ENCODE measurements around the gene FUT2.
"Not testable (repeated sequence)": the region's sequence is repeated elsewhere in the genome, so short reads cannot be mapped to it uniquely, and the experiment has no call there.

FUT2 gene

DNA sequence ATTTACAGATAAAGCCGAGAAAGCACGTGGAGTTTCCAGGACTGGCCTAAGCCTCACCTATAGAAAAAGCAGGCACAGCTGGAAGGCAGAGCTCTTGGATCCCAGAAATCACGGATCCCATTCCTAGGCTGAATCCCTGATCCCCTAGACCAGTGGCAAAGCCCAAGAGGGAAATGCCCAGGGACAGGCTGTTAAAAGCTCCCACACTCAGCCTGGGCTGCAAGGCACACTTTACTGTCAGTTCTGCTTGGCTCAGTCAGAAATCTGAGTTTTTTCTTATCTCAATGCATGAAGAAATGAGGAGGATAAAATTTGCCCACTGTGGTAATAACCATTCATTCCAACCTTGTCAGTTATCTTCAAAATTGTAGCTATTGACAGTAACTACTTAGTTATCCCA is 8.0 kb upstream of the FUT2 start:
- H3K4me3 ChIP-seq (ENCODE audit: low read depth, low read length), result no peak overlapping the region
- TF ChIP-seq, protein P1, sequence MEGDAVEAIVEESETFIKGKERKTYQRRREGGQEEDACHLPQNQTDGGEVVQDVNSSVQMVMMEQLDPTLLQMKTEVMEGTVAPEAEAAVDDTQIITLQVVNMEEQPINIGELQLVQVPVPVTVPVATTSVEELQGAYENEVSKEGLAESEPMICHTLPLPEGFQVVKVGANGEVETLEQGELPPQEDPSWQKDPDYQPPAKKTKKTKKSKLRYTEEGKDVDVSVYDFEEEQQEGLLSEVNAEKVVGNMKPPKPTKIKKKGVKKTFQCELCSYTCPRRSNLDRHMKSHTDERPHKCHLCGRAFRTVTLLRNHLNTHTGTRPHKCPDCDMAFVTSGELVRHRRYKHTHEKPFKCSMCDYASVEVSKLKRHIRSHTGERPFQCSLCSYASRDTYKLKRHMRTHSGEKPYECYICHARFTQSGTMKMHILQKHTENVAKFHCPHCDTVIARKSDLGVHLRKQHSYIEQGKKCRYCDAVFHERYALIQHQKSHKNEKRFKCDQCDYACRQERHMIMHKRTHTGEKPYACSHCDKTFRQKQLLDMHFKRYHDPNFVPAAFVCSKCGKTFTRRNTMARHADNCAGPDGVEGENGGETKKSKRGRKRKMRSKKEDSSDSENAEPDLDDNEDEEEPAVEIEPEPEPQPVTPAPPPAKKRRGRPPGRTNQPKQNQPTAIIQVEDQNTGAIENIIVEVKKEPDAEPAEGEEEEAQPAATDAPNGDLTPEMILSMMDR (IDR thresholded peaks at IDR 0.05; ENCODE audit: low read depth, low read length), result no peak

DNA sequence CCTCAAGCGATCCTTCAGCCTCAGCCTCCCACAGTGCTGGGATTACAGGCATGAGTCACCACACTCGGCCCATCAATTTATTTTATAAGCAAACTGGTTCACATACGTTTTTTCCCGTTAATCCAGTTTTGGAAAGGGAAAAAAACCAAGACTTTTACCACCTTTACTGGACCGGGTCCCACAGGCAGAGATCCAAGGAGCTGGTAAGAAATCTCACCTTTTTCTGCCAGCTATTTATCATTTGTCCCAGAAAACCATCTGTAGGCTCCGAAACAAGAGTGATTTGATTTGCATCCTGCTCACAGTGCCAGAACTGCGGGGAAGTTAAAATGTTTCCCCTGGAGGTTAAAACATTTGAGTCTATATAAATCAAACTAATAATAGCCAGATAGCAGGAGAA is 6.3 kb upstream of the FUT2 start:
- H3K4me3 ChIP-seq (ENCODE audit: low read depth, low read length), result no peak overlapping the region
- TF ChIP-seq, protein P1 (IDR thresholded peaks at IDR 0.05; ENCODE audit: low read depth, low read length), result no peak

DNA sequence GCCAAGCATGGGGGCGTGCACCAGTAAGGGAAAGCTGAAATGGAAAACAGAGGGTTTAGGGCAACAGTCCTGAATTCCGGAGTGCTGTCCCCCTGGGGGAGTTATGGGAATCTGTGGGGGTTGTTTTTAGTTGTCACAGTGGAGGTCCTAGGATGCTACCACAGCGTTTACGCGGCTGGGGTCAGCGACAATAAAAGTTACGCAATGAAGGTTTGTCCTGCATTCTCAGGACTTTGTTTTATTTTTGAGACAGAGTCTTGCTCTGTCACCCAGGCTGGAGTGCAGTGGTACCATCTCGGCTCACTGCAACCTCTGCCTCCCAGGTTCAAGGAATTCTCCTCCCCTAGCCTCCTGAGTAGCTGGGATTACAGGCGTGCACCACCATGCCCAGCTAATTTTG is 2.1 kb upstream of the FUT2 start:
- not testable (repeated sequence) for H3K4me3 ChIP-seq (ENCODE audit: low read depth, low read length)

DNA sequence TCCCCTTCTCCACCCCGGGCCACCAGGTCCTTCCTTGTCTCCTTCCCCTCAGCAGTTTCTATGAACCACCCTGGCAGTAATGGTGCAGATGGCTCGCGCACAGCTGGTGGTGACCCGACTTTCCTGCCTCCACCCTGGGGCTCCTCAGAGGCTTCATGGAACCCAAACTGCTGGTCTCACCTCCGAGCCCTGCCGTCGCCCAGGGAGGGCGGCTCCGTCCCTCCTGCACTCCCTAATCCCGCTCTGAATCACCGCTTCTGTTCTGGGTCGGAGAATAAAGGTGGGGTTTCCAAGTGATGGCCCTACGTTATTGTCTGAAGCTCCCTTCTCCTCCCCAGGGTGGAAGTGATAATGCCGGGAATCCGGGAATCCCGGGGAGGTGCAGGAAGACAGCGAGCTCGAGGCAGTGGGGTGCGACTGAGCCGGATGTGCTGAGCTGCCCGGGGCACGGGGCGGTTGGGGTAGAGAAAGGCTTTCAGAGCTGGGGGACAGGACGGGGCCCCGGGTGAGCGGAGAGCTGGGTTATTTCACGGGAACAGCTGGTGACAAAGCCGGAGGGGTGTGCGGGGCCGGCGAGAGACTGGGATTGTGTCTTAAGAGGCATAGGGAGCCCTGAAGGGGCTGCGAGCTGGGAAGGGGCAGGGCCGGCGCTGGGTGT is 711 bp downstream of the FUT2 start:
- TF ChIP-seq, protein P1 (IDR thresholded peaks at IDR 0.05; ENCODE audit: low read depth, low read length), result no peak
- H3K4me3 ChIP-seq (ENCODE audit: low read depth, low read length), result no peak overlapping the region

DNA sequence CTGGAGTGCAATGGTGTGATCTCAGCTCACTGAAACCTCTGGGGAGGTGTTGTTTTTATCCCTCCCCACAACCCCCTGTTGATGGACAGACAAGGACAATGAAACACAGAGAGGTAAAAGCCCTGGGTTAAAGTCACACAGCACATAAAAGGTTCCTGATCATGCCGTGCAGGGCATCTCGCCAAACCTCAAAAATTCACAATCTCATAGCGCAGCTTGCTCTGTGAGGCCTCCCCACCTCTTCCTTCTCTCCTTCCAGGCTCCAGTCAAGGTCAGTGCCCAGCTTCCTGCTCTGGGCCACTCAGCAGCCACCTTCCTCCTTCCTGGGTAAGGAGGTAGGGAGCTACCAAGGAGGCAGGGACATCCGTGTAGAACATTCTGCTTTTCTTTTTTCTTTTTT is 2.3 kb downstream of the FUT2 start:
- TF ChIP-seq, protein P1 (IDR thresholded peaks at IDR 0.05; ENCODE audit: low read depth, low read length), result no peak
- no peak overlapping the region for H3K4me3 ChIP-seq (ENCODE audit: low read depth, low read length)

DNA sequence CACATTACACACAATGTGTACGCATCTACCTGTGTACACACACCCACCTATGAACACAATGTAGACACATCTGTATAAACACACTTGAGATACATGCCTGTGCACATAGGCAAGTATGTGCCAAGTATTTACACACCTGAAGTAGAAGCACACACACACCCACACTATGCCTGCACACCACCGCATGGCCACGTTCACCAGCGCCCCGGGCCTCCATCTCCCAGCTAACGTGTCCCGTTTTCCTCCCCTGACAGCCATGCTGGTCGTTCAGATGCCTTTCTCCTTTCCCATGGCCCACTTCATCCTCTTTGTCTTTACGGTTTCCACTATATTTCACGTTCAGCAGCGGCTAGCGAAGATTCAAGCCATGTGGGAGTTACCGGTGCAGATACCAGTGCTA is 6.9 kb downstream of the FUT2 start:
- H3K4me3 ChIP-seq (ENCODE audit: low read depth, low read length), result no peak overlapping the region
- TF ChIP-seq, protein P1 (IDR thresholded peaks at IDR 0.05; ENCODE audit: low read depth, low read length), result no peak

DNA sequence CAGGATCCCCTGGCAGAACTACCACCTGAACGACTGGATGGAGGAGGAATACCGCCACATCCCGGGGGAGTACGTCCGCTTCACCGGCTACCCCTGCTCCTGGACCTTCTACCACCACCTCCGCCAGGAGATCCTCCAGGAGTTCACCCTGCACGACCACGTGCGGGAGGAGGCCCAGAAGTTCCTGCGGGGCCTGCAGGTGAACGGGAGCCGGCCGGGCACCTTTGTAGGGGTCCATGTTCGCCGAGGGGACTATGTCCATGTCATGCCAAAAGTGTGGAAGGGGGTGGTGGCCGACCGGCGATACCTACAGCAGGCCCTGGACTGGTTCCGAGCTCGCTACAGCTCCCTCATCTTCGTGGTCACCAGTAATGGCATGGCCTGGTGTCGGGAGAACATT is 7.5 kb downstream of the FUT2 start:
- H3K4me3 ChIP-seq (ENCODE audit: low read depth, low read length), result no peak overlapping the region
- TF ChIP-seq, protein P1 (IDR thresholded peaks at IDR 0.05; ENCODE audit: low read depth, low read length), result no peak

DNA sequence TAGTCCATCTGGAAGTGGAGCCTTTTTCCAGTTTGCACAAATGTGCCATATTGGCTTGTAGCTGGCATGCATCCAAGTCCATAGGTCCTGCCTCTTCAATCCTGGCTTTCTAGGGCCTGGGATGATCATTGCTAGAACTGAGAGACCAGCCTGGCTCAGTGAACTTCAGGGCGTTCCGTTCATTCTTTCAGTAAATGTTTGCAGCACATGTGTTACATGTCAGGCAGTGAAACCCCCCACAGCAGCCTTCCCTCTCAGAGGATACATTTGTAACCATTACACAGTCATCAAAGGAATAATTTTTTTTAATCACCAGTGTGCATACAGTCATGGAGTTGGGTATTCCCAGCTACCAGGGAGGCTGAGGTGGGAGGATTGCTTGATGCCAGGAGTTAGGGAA is 9.7 kb downstream of the FUT2 start:
- no peak overlapping the region for H3K4me3 ChIP-seq (ENCODE audit: low read depth, low read length)
- TF ChIP-seq, protein P1 (IDR thresholded peaks at IDR 0.05; ENCODE audit: low read depth, low read length), result no peak

All from WI38 (cell line).